Midbrain (tissue), 1 donor: ENCODE measurements around the gene WDR47.
"Not testable (repeated sequence)": the region's sequence is repeated elsewhere in the genome, so short reads cannot be mapped to it uniquely, and the experiment has no call there.

Experiments used
- DNase-seq: peaks from one replicate; lab custom pipeline; 2025; lab: John Stamatoyannopoulos, UW

Gene WDR47

DNA sequence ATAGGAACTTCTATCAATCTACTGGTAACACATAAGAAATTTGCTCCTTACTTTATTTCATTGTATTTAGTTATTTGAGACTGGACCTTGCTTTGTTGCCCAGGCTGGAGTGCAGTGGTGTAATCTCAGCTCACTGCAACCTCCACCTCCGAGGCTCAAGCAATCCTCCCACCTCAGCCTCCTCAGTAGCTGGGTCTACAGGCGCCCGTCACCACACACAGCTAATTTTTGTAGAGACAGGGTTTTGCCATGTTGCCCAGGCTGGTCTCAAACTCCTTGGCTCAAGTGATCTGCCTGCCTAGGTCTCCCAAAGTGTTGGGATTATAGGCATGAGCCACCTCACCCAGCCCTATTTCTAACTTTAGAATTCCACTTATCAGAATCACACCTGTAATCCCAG lies 10.2 kb upstream of the WDR47 start:
- DNase-seq: not testable (repeated sequence)

DNA sequence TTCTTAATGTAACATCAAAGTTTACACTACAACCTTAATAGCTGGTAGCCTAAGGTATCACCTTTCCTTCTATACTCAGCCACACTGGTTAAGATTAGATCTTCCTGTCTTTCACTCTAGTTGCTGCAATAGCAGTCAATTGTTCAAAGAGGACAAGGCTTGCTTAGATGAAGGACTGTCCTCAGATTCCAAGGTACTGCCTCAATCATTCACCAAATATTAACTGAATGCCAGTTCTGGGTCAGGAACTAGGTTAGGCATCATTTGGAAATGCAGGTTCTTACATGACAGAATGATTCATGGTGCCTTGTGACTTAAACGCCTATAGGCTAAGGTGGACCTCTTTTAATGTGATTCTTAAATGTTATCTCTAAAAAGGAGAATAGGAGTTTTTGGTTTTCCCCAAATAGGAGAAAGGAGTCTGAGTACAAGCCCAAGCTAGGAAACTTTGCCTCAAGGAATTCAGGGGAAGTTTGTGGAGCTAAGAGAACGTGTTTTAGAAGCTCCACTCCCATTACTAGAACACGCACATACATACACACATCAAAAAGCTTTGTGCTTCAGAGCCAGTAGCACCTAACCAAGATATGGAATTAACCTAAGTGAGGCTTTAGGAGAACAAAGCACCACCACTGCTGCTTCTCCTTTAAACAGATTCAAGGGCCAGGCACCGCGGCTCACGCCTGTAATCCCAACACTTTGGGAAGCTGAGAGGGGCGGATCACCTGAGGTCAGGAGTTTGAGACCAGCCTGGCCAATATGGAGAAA lies 8.5 kb upstream of the WDR47 start:
- no peak for DNase-seq

DNA sequence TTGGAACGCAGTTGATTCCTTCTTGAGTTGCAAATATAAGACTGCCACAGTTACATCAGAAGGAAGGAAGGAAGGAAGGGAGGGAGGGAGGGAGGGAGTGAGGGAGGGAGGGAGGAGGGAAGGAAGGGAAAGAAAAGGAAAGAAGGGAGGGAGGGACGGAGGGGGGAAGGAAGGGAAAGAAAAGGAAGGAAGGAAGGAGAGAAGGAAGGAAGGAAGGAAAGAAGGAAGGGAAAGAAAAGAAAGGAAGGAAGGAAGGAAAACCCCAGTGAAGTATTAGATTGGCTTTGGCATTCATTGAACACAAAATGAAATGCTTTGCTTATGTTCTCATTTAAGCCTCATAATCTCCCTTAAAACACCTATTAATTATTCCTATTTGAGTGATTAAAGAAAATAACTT lies 6.4 kb upstream of the WDR47 start:
- DNase-seq: no peak

DNA sequence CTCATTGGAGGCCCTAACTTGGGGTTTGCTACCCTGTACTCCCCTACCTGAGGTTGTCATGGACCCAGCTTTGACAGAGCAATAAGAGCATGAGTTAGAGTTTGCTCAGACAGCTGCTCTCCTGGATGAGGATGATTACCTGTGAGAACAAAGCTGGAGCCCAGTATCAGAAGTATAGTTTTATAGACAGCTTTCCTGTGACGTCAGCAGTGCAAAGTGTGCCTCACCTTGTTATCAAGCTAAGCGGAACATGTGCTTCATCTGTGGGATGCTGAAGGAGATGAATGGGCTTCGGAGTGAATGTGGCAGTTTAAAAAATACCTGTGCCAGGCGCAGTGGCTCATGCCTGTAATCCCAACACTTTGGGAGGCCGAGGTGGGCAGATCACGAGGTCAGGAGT lies 5.4 kb upstream of the WDR47 start:
- DNase-seq: no peak

DNA sequence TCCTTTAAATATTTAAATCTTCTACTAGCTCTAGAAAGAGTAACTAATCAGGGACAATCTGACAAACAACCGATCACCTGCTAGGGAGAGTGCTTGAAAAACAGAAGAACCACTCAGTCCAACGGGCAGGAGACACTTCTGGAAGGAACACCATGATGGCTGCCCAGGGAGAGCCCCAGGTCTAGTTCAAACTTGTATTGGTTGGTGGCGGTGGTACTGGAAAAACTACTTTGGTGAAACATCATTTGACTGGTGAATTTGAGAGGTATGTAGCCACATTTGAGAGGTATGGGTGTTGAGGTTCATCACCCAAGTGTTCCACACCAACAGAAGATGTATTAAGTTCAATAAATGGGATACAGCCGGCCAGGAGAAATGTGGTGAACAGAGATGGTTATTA lies 4.8 kb upstream of the WDR47 start:
- DNase-seq: no peak

DNA sequence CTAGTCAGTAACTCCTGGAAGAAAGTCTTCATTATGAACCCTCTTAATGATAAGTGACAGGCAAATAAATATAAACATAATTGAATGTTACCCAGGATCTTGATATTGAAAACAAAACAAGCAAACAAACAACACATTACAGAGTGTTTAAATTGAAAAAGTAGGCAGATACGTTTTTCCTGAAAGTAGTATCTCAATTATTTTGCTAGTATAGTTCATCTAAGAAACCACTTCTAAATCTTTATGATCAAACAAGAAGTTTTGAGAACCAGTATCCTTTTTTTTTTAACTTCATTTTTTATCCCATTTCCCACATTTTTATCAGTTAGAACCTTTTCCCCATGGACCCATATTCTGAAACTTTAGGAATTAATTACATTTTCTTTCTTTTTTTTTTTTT lies 3.7 kb upstream of the WDR47 start:
- DNase-seq: no peak

DNA sequence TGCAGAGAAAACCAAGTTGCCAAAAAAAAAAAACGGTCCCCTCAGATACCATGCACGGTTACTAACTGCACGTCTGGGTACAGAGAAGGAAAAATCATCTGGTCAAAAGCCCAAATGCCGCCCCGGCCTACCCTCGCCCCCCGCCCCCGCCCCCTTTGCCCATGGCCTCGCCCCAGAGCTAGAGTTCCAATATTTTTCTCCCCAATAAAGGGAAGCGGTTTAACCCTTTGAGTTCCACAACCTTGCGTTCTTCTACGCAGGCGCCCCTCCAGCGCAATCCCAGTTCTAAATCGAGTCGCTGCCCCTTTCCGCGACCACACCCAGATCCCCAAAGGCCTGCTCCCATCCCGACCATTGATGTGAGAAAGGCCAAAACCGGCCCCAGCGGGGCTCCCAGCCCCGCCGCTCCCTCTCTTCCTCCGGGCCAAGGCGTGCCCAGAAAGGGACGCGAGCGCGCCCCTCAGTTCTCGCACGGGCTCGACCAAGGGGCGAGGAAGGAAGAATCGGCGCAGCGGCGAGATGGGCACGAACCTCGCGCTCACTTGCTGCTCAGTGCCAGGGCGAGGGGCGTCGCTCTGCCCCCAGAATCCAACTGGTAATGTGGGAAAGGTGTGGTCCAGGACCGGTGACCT lies 797 bp downstream of the WDR47 start:
- peak; percentile 33 for DNase-seq

DNA sequence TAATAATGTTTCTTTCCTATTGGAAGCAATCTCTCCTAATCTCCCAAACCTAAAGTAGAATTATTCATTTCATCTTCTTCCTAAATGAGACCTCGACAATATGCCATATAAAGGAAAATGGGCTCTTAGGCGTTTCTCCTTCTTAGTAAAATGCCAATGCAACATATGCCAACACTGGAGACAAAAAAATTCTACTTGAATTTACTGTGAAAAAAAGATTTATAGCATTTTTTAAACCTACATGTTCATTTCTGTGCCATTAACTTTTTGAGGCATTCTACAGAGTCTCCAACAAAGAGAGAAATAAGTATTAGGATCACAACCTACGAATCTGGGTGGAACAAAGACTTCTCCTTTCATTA lies 1.3 kb downstream of the WDR47 start:
- peak; percentile 29 for DNase-seq

DNA sequence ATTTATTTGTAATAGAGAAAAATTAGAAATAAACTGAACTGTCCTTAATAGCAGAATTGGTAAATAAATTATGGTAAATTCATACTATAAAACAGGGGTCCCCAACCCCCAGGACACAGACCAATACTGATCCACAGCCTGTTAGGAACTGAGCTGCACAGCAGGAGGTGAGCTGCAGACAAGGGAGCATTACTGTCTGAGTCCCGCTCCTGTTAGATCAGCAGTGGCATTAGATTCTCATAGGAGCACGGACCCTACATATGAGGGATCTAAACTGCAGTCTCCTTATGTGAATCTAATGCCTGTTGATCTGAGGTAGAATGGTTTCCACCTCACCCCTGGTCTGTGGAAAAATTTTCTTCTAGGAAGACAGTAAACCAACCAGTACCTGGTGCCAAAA lies 7.5 kb downstream of the WDR47 start:
- no peak for DNase-seq

DNA sequence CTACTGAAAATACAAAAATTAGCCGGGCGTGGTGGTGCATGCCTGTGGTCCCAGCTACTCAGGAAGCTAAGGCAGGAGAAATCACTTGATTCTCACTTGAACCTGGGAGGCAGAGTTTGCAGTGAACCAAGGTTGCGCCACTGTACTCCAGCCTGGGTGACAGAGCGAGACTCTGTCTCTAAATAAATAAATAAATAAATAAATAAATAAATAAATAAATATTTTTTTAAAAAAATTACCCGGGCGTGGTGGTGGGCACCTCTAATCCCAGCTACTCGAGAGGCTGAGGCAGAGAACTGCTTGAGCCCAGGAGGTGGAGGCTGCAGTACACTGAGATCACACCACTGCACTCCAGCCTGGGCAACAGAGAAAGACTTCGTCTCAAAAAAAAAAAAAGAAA lies 12.4 kb downstream of the WDR47 start:
- DNase-seq: not testable (repeated sequence)

DNA sequence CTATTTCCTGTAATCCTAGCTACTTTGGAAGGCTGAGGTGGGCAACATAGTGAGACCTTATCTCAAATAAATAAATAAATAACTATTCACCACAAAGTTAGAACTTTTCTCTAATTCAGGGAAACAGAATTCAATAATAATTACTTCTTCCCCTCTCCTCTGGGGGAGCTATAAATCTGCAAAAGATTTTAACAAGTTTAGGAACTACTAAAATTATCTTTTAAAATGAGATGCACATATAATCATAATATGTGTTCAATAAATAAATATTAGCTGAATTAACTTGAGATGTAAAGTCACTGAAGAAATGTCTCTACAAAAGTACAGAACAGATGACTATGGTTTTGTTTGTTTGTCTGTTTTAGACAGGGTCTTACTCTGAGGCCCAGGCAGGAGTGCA lies 14.1 kb downstream of the WDR47 start:
- DNase-seq: no peak

DNA sequence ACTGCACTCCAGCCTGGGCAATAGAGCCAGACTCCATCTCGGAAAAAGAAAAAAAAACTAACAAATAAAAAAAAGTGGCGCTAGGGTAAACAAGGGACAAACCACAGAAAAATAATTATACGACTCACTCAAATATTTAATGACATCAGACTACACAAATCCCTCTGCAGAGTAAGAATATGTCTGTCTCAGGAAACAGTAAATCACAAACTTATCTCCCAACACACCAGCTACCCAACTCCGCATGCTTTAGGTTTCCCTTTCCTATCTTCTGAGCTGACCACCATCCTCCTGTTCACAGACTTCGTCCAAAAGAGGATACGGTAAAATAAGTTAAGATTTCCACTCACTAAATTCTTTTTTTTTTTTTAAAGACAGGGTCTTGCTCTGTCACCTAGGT lies 16.2 kb downstream of the WDR47 start:
- DNase-seq: no peak

DNA sequence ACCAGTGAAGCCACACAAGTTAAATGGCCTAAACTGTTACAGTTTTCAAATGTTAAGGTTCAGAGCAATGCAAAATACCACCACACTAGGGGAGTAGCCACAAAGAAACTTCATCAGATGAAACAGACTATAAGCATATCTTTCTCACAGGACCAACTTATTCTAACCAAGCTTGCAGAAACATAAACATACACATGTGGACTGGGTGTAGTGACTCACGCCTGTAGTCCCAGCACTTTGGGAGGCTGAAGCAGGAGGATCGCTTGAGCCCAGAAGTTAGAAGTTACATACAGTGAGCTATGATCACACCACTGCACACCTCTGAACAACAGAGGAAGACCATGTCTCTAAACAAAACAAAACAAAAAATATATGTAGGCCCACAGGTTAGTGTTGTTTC lies 17.3 kb downstream of the WDR47 start:
- DNase-seq: no peak

DNA sequence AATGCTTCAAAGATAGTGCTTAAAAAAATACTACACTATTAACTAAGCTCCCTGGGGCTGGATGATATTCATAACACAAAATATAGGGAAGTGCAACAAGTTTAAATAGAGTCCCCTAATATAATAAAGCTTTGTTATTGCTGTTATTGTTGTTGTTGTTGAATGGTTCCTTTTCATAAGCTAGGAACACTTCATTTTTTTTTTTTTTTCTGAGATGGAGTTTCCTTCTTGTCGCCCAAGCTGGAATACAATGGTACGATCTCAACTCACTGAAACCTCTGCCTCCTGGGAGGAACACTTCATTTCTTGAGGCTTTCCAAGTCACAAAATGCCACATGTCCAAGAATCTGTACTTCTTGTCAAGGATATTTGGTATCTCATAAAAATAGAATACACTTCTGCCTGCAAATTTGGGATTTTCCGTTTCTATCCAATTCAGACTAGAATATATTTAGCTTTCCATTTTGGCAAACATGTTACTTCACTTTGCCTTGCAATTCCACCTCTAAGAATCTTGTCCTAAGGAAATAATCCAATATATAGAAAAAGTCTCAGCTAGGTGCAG lies 21.1 kb downstream of the WDR47 start:
- DNase-seq: no peak

DNA sequence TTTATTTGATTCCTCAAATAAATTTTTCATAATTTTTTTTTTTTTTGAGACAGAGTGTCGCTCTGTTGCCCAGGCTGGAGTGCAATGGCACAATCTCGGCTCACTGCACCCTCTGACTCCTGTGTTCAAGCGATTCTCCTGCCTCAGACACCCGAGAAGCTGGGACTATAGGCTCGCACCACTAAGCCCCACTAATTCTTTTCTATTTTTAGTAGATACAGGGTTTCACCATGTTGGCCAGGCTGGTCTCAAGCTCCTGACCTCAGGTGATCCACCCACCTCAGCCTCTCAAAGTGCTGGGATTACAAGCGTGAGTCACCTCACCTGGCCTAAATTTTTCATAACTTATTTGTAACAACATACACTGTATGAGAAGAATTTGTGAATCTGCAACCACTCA lies 24.2 kb downstream of the WDR47 start:
- DNase-seq: not testable (repeated sequence)

DNA sequence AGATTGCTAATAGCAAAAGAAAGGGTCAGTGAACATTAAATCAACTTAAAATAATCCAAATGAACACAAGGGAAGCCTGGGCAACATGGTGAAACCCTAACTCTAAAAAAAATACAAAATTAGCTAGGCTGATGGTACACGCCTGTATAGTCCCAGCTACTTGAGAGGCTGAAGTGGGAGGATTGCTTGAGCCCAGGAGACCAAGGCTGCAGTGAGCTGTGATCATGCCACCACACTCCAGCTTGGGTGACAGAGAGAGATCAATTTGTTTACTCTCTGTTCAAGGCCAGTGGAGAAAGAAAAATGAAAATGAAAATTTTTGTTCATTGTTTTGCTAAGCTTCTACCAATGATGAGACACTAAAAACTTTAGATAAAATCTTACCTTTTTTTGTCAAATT lies 24.8 kb downstream of the WDR47 start:
- no peak for DNase-seq

DNA sequence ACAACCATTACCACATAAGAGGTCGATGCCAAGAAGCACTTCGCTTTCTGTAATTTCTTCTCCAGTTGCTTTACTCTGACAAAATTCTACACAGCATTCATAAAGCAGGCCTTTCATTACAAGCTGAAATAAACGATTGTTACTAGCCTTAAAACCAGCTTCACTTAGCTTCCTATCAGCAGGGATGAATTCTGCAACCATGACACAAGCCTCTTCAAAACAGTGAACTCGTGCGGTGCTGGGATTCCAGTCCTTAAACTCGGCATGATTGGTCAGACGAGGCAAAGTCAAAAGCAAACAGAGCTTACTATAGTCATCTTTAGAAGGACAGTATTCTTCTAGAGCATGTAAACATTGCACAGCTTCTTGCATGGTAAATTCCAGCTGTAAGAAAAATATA lies 30.6 kb downstream of the WDR47 start:
- DNase-seq: peak; percentile 30

DNA sequence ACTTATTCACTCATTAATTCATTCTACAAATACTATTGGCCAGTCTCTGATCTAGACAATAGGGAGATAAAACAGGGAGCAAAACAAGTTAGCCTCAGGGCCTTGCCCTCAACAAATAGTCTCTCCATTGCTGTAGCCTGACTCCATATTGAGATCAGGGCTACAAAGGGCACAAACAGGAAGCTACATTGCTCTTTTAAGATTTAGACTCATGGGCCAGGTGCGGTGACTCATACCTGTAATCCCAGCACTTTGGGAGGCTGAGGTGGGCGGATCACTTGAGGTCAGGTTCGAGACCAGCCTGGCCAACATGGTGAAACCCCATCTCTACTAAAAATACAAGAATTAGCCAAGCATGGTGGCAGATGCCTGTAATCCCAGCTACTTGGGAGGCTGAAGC lies 45.3 kb downstream of the WDR47 start:
- DNase-seq: not testable (repeated sequence)

DNA sequence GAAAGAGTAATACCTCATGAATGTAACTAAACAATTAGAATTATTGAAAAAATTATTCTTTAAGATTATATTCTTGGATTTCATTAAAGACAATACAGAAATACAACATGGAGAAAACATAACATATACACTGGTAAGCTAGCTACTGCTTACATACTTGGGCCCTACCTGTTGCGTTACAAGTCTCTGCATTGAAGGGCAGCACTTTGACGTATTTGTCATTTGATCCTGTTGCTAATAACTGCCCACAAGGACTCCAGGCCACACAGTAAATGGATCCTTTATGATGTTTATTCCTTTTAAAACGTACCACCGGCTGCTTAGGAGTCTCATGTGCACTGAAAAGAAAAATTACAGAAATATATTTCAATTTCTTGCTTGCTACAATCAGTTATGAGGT lies 58.8 kb downstream of the WDR47 start:
- DNase-seq: no peak

DNA sequence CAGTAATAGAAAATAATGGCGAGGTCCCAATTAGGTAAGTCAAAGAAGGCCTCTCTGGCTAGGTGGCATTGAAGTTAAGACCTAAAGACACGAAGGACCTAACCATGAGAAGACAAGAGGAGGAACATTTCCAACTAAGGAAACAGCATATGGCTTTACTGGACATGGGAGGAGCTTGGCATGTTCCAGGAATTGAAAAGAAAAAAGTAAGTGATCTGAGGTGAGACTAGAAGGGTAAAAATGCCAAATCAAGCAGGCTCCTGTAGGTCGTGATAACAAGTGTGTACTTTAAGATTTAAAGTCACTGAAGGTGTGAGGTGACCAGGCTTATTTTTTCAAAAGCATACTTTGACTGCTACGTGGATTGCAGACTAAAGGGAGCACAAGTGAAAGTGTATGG lies 65.2 kb downstream of the WDR47 start:
- DNase-seq: no peak

DNA sequence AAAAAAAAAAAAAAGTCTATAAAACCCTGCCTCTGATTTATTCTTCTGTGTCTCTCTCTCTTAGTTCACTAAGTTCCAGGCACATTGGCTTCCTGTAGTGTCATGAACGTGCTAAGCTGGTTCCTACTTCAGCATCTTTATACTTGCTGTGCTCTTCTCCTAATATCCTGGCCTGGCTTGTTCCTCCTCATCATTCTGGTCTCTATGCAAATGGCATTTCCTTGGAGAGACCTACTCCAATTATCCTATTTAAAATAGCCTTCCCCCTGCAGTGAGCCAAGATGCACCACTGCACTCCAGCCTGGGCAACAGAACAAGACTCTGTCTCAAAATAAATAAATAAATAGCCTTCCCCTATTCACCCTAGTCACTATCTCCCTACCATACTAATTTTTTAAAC lies 69.0 kb downstream of the WDR47 start:
- DNase-seq: peak; percentile 23

DNA sequence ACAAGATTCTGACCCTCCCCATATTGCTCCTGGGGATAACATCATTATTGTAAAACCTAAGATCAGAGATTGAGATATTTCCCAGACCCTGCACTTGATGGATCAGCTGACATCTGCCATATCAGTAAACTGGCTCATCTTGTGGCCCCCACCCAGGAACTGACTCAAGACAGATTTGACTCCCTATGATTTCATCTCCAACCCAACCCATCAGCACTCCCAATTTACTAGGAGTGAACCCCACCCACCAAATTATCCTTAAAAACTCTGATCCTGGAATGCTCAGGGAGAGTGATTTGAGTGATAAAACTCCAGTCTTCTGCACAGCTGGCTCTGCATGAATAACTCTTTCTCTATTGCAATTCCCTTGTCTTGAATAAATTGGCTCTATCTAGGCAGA lies 72.6 kb downstream of the WDR47 start:
- no peak for DNase-seq

DNA sequence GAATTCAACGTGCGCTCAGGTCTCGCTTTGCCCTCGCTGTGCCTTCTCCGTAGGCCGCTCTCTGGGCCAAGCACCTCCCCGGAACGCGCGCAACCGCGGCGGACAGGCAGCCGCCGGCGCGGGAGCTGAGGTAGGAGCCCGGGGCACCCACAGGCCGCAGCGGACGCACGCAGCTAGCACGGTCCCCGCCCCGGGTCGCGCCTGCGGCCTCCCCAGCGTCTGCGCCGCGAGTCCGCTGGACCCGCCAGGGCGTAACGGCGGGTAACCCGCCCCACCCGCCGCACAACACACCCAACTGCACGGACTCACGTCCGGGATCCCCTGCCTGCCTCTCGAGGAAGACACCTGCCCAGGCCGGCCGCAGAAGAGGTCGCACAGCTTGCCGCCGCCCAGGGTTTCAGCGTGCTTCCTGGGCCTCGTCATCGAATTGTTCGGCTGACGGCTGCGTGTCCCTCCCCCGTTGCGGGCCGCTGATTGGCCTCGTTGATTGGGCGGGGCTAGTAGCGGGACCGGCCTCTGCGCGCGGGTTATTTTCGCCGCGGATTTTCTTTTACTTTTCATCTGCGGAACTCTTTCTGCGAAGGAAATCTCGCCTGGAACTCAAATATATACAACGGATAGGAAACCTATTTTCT lies 78.7 kb downstream of the WDR47 start, which contains the start of gene CLCC1:
Gene CLCC1 (minus strand): TSS at position 433 of the 635 bp plus-strand sequence. CDS start 13,047 bp downstream, outside the sequence.
- DNase-seq: peak; percentile 88
